ENCODE results near the gene NCEH1.
"Not testable (repeated sequence)": the region's sequence is repeated elsewhere in the genome, so short reads cannot be mapped to it uniquely, and the experiment has no call there.

NCEH1 gene

GRCh38 chr3:172608575-172608974 lies 102.3 kb downstream of the NCEH1 start:
- no peak for DNase-seq

DNA sequence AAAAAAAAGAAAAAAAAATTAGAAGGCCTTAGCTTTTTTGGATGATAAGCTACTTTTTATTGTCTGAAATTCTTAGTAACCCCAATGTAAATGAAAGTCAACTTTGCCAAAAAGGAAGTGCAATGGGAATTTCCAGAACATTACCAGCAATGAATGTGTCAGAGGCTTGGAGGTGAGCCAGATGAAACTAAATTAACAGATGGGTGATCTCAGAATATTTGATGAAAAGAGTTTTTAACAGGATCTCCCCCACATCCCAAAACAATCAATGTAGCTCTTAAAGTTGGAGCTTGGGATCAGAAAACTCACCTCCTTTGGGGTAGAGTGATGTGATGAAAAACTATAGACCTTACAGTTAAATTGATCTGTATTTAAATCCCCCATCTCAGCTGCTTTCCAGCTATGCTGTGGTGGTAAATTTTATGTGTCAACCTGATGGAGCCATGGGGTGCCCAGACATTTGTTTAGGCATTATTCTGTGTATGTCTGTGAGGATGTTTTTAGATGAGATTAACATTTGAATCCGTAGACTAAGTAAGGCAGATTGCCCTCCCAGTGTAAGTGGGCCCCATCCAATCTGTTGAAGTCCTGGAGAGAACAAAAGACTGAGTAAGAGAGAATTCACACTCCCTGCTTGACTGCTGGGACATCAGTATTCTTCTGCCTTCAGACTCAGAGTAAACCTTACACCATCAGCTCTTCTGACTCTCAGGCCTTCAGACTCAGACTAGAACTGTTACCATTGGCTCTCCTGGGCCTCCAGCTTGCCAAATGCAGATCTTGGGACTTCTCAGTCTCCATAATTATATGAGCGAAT lies 103.4 kb downstream of the NCEH1 start:
- DNase-seq: no peak

GRCh38 chr3:172606021-172606420 lies 104.8 kb downstream of the NCEH1 start:
- DNase-seq: no peak

- DNase-seq: no peak
Observed at GRCh38 chr3:172604895-172605646, 105.8 kb downstream of the NCEH1 start.

GRCh38 chr3:172601066-172601832 lies 109.6 kb downstream of the NCEH1 start:
- no peak for DNase-seq

GRCh38 chr3:172600644-172601065 lies 110.2 kb downstream of the NCEH1 start:
- DNase-seq: no peak

DNA sequence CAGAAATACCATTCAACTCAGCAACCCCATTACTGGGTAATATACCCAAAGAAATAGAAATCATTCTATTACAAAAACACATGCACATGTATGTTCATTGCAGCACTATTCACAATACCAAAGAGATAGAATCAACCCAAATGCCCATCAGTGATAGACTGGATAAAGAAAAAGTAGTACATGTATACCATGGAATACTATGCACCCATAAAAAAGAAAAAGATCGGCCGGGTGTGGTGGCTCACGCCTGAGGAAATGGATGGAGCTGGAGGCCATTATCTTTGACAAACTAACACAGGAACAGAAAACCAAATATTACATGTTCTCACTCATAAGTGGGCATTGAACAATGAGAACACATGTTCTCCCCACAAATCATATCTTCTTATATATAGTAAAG lies 112.0 kb downstream of the NCEH1 start:
- no peak for DNase-seq

DNA sequence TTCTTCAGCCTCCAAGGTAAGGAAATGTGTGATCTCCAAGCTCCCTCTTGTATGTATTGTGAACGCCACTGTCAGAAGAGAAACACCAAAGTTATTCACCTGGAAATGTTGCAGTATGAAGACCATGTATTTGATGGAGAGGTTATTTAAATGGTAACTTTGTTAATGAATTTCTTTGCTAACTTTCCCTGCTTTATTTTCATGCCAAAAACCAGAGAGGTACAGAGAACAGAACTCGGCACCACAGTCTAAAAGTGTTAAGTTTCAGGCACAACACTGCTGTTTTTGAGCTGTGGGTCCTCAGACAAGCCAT lies 114.5 kb downstream of the NCEH1 start:
- DNase-seq: no peak

GRCh38 chr3:172595664-172596393 lies 115.0 kb downstream of the NCEH1 start:
- DNase-seq: no peak

DNA sequence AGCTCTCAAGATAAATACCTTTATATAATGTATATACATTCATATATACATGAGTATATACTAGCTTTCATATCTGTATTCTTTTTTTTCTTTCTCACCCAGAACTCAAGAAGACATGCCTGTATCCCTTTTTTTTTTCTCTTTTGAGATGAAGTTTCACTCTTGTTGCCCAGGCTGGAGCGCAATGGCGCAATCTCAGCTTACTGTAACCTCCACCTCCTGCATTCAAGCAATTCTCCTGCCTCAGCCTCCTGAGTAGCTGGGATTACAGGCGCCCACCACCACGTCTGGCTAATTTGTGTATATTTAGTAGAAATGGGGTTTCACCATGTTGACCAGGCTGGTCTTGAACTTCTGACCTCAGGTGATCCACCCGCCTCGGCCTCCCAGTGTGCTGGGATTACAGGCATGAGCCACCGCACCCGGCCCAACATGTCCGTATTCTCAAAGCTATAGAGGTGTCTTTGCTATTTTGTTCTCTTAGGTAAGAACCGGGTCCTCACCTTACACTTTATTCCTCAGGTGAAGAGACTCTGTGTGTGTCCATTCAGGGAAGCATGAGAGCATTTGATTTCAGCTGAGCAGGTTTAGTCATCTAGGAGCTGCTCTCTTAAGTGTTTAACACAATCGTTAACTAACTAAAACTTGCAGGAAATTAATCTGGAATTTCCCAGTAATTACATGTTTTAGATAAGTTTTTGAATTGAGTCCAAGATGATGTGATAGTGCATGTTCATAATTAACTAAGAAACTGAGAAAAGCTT lies 115.8 kb downstream of the NCEH1 start:
- DNase-seq: not testable (repeated sequence)

GRCh38 chr3:172592898-172593669 lies 117.8 kb downstream of the NCEH1 start:
- DNase-seq: no peak

DNA sequence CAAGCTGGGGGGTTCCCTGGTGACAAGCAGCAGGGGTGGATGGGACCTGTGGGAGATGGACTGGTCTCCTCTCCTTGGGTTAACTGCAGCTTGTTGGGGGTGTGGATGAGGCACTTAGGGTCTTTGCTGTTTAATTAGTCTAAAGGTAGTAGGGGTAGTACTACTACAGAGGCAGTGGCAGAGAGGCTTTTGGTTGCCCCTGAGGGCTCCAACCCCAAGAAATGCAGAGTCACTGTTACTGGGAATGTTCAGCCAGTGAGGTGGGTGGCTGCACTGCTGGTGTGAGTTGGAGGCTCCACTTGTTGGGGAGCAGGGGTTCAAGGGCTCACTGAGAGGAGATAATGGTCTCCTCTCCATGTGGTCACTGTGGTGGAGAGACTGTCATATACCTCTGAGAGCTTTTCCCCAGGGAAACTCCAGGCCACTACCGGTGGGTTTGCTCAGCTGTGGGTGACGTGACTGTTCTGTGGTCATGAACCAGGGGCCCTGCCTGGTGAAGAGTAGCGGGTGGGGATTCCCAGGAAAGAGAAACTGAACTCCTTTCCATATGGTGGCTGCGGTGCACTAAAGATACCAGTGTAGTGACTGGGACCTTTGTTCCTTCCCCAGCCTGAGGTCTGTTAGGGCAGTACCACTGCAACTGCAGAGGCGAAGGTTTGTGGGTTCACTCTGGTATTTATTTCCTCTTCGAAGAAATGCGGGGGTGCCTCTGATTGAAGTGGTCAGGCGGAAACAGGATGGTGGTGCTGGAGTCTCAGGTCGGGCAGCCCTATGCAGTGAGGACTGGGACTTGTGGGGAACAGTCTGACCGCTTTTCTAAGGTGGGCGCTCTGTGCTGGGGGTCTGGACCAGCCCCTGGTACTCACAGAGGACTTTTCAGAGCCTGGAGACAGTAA lies 118.7 kb downstream of the NCEH1 start:
- DNase-seq: no peak

GRCh38 chr3:172591125-172591605 lies 119.7 kb downstream of the NCEH1 start:
- DNase-seq: no peak

DNA sequence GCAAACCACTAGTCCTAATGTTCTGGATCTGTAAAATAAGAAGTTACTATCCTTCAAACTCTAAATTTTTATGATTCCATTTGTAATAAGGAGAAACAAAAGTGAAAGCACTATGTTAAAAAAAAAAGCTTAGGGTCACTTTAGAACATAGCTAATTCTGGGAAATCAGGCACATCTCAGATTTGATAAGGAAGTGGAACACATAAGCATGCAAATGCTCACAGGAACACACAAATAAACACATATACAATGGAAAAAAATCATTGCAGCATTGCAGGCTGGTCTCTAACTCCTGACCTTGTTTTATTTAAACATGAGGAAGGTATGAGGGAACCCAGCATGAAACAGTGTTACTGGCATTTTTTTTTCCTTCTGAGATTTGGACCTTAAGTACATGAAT lies 124.4 kb downstream of the NCEH1 start:
- no peak for DNase-seq

DNA sequence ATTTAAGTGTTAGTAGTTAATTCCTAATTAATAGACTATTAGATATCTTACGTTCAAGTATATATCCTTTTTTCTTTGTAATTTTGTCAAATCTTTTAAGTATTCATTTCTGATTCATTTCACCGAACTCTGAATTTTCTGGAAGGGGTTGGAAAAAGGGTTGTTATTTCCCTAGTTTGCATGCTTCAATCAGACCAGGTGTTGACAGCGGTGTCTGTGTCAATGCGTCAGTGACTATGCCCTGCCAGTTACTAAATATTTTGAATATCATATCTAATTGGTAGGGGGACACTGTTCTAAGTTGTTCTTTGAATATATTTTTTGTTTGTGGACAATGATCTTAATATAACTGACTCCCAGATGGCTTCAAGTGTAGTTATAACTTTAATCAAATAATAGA lies 124.9 kb downstream of the NCEH1 start:
- DNase-seq: no peak

DNA sequence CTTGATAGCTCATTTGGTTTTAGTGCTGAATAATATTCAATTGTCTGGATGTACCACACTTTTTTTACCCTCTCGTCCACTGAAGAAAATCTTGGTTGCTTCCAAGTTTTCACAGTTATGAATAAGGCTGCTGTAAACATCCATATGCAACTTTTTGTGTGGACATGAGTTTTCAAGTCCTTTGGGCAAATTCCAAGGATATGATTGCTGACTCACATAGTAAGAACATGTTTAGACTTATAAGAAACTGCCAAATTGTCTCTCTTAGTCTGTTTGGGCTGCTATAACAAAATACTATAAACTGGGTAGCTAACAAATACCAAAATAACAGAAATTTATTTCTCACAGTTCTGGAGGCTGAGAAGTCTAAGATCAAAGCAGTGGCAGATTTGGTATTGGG lies 128.2 kb downstream of the NCEH1 start:
- DNase-seq: no peak

DNA sequence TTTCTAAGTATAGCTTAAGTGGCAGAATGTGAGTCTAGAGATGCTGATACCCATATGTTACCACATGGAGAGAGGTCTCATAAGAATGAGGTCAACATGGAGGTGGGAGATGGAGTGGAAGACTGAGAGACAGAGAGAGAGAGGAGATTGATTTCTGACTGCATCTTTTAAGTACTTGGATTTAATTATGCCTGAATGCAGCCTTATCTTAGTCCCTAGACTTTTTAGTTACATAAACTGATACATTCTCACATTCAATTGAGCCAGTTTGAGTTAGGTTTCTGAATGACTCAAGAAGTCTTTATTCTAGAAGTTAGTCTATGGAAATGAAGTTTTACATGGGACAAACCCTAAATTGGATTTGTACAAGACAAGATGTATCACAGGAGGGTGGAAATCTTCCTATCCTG lies 129.1 kb downstream of the NCEH1 start:
- DNase-seq: no peak

DNA sequence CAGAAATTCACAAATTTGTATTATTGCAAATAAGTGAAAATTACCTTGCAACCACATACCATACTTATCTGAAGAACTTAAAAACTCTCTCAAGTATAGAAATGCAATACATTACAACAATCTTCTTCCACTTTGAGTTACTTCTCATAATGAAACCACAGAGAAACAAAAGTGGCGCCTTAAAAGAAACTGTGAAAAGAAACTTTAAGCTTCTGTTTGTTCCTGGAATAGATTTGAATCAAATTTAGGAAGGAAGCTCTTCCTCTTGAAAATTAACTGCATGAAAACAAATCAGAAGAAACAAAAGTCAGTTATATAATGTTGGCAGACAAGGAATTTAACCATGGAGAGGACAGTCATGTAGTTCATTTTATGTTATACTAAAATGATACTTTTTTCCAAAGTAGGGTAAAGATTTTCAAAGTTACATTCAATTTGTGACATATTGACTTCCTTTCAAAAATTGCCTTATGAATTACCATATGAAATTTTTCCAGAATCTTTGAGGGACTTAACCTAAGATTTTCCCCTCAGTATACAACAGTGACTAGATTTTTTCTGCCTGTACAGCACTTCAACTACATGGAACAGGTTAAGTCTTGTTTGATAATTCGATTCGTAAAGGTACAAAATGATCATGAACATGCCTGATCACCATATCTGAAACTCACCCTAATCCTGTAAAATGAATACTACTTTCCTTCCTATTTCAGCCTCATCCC lies 130.0 kb downstream of the NCEH1 start:
- no peak for DNase-seq
